Liver (tissue), 3 donors: Measurements from ENCODE around the gene CRAT.

Experiments
- FOXA1 ChIP-seq: IDR thresholded peaks from 2 replicates; pipeline ENCODE4 v1.6.1; 2016; ENCODE audit warnings: antibody characterized with exemption
- NR2F2 ChIP-seq: IDR thresholded peaks from 2 replicates; pipeline ENCODE4 v1.6.1; 2016; ENCODE audit warnings: antibody characterized with exemption
- RAD21 ChIP-seq, 2 donors: IDR thresholded peaks; 2 replicates each; pipeline ENCODE4 v1.6.1; 2016; ENCODE audit warnings: antibody characterized with exemption in 2 of 2, mild to moderate bottlenecking in 2 of 2
- RXRA ChIP-seq, 2 donors: IDR thresholded peaks; 2 replicates each; pipeline ENCODE4 v1.6.1; 2017 to 2018; ENCODE audit warnings: antibody characterized with exemption in 2 of 2, mild to moderate bottlenecking in 1 of 2
- TAF1 ChIP-seq: conservative IDR thresholded peaks from 2 replicates; pipeline ENCODE4 v1.6.1; 2016; ENCODE audit warnings: antibody characterized with exemption, mild to moderate bottlenecking
- TF ChIP-seq, protein P1 (sequence below): fragments of 150-350 bp; IDR thresholded peaks from 2 replicates; pipeline ENCODE4 v1.5.1; 2017; ENCODE audit warnings: improper control_type of control experiment, low read depth, low read length; ENCODE audit not compliant: missing input control
- TF ChIP-seq, protein P2 (sequence below): IDR thresholded peaks from 2 replicates; pipeline ENCODE4 v1.6.1; 2016; ENCODE audit warnings: antibody characterized with exemption
- donor health status: healthy.
- donor health status: healthy.

DNA sequence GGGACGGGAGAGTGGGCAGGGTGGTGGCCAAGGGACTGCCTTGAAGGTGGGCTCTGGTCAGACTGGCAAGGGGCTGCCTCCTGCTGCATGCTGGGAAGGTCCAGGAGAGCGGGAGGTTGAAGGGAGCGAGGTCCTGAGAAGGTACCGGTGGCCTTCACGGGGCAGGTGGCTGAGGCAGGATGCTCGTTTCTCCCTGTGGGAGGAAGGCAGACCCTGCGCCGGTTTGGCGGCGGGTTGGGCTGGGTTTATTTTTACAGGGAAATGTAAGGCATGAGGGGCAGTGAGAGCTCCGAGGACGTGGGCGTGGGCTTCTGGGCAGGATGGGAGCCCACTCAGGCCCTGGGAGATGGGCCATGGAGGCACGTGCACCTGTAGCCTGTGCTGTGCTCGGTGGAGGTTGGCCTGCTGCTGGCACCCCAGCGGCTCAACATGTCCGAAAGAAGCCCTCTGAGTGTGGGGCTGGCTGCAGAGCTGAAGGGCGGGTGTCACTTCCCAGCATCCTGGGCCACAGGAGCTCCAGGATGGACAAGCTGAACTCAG lies 40.1 kb upstream of the CRAT start:
- TF ChIP-seq, protein P1, sequence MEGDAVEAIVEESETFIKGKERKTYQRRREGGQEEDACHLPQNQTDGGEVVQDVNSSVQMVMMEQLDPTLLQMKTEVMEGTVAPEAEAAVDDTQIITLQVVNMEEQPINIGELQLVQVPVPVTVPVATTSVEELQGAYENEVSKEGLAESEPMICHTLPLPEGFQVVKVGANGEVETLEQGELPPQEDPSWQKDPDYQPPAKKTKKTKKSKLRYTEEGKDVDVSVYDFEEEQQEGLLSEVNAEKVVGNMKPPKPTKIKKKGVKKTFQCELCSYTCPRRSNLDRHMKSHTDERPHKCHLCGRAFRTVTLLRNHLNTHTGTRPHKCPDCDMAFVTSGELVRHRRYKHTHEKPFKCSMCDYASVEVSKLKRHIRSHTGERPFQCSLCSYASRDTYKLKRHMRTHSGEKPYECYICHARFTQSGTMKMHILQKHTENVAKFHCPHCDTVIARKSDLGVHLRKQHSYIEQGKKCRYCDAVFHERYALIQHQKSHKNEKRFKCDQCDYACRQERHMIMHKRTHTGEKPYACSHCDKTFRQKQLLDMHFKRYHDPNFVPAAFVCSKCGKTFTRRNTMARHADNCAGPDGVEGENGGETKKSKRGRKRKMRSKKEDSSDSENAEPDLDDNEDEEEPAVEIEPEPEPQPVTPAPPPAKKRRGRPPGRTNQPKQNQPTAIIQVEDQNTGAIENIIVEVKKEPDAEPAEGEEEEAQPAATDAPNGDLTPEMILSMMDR: no peak
- TF ChIP-seq, protein P2, sequence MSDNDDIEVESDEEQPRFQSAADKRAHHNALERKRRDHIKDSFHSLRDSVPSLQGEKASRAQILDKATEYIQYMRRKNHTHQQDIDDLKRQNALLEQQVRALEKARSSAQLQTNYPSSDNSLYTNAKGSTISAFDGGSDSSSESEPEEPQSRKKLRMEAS: no peak
- TF ChIP-seq NR2F2 (no peak), FOXA1 (no peak), TAF1 (no peak), RXRA (IDR thresholded peaks at IDR 0.05) (no peak), RAD21 (IDR thresholded peaks at IDR 0.05) (no peak)
